ENCODE results near the gene ANO4.

DNA sequence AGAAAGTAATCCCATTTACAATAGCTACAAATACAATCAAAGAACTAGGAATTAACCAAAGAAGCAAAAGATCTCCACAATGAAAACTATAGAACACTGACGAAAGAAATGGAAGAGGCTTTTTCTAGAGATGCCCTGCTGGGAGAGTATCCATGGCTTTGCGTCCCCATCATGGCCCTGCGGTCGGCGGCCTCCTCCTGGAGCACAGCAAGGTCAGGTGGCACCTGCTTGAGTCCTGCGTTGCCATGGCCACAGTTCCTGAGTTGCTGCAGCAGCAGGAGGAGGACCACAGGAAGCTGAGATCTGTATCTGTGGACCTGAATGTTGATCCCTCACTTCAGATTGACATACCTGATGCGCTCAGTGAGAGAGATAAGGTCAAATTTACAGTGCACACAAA, 271.9 kb downstream of the ANO4 start:
- TF ChIP-seq, protein P1, sequence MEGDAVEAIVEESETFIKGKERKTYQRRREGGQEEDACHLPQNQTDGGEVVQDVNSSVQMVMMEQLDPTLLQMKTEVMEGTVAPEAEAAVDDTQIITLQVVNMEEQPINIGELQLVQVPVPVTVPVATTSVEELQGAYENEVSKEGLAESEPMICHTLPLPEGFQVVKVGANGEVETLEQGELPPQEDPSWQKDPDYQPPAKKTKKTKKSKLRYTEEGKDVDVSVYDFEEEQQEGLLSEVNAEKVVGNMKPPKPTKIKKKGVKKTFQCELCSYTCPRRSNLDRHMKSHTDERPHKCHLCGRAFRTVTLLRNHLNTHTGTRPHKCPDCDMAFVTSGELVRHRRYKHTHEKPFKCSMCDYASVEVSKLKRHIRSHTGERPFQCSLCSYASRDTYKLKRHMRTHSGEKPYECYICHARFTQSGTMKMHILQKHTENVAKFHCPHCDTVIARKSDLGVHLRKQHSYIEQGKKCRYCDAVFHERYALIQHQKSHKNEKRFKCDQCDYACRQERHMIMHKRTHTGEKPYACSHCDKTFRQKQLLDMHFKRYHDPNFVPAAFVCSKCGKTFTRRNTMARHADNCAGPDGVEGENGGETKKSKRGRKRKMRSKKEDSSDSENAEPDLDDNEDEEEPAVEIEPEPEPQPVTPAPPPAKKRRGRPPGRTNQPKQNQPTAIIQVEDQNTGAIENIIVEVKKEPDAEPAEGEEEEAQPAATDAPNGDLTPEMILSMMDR (tag by site-specific recombination; IDR thresholded peaks at IDR 0.05): no peak
- TF ChIP-seq YY1 (tag by site-specific recombination; IDR thresholded peaks at IDR 0.05) (no peak), GLIS2 (tag by site-specific recombination; IDR thresholded peaks at IDR 0.05) (no peak)

Measured in HEK293 (cell line).